Nephron progenitor cell (in vitro differentiated cells): ENCODE data around the gene KCNMA1.

Experiments used
- DNase-seq: peaks from one replicate; pipeline ENCODE4 v3.0.0; 2021
- H3K27ac Mint-ChIP-seq: 2 replicates; pipeline ENCODE4 v1.8.0; 2021; ENCODE audit warnings: mild to moderate bottlenecking, moderate library complexity, mixed read lengths
- H3K27me3 Mint-ChIP-seq: 2 replicates; pipeline ENCODE4 v1.8.0; 2021; ENCODE audit warnings: mild to moderate bottlenecking, low read depth, mixed read lengths; ENCODE audit not compliant: poor library complexity
- H3K36me3 Mint-ChIP-seq: 2 replicates; pipeline ENCODE4 v1.8.0; 2021; ENCODE audit warnings: low read depth, mixed read lengths
- H3K4me1 Mint-ChIP-seq: 2 replicates; pipeline ENCODE4 v1.8.0; 2021; ENCODE audit warnings: mixed read lengths
- H3K4me3 Mint-ChIP-seq: 2 replicates; pipeline ENCODE4 v1.8.0; 2021; ENCODE audit warnings: mild to moderate bottlenecking, moderate library complexity, mixed read lengths
- H3K9me3 Mint-ChIP-seq: 2 replicates; pipeline ENCODE4 v1.8.0; 2021; ENCODE audit warnings: mild to moderate bottlenecking, moderate library complexity, mixed read lengths
- TF ChIP-seq, protein P1 (sequence below): fragments of 200-600 bp; sonication (generic); IDR thresholded peaks from 2 replicates; pipeline ENCODE4 v1.5.0; 2021; ENCODE audit warnings: antibody characterized with exemption

The KCNMA1 gene

GRCh38 chr10:77241350-77241725 is 396.3 kb downstream of the KCNMA1 start:
- TF ChIP-seq, protein P1, sequence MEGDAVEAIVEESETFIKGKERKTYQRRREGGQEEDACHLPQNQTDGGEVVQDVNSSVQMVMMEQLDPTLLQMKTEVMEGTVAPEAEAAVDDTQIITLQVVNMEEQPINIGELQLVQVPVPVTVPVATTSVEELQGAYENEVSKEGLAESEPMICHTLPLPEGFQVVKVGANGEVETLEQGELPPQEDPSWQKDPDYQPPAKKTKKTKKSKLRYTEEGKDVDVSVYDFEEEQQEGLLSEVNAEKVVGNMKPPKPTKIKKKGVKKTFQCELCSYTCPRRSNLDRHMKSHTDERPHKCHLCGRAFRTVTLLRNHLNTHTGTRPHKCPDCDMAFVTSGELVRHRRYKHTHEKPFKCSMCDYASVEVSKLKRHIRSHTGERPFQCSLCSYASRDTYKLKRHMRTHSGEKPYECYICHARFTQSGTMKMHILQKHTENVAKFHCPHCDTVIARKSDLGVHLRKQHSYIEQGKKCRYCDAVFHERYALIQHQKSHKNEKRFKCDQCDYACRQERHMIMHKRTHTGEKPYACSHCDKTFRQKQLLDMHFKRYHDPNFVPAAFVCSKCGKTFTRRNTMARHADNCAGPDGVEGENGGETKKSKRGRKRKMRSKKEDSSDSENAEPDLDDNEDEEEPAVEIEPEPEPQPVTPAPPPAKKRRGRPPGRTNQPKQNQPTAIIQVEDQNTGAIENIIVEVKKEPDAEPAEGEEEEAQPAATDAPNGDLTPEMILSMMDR, result no peak
- Mint-ChIP-seq H3K27ac (no peak overlapping the region), H3K27me3 (peaks cover 15% of the 10 kb centered on the region), H3K4me3 (no peak overlapping the region), H3K36me3 (no peaks in the 10 kb centered on the region), H3K4me1 (peaks cover 41% of the 10 kb centered on the region), H3K9me3 (no peaks in the 10 kb centered on the region)
- DNase-seq, result no peak

- Mint-ChIP-seq H3K9me3 (no peaks in the 10 kb centered on the region), H3K4me3 (no peak overlapping the region), H3K27me3 (peaks cover 16% of the 10 kb centered on the region), H3K4me1 (peaks cover 39% of the 10 kb centered on the region), H3K36me3 (no peaks in the 10 kb centered on the region), H3K27ac (no peak overlapping the region)
- TF ChIP-seq, protein P1, result no peak
- no peak for DNase-seq
These were observed 396.8 kb downstream of the KCNMA1 start for GRCh38 chr10:77240706-77241349.

DNA sequence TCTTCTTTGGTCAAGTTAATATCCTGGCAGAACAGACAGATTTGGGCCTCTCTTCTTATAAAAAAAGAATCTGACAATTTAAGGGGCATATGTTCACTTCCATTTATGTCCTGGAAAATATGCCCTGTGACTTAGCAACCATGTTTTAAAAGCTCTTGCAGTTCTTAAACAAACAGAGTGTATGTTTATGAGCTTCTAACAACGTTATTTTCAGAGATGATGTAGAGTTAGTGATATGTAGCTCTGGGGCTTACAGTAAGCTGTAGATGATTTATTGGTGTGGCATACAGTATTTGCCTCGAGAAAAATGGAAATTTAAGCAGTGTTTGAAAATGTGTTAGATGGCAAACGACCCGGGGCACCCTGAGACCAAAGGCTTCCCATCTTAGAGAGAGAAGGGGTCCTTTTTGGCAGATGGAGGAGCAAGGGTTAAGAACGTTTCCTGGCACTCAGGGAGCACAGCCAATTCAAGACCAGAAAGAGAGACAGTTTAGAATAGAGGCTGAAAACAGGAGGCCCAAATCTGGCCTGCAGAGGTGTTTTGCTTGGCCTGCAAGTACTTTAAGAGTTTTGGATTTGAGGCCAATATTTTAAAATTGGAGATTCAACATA is 397.5 kb downstream of the KCNMA1 start:
- TF ChIP-seq, protein P1, result no peak
- Mint-ChIP-seq H3K27ac (no peak overlapping the region), H3K4me3 (no peak overlapping the region), H3K36me3 (no peaks in the 10 kb centered on the region), H3K27me3 (peaks cover 14% of the 10 kb centered on the region), H3K4me1 (peaks cover 32% of the 10 kb centered on the region), H3K9me3 (peaks cover 2% of the 10 kb centered on the region)
- no peak for DNase-seq

GRCh38 chr10:77237120-77237519 is 400.5 kb downstream of the KCNMA1 start:
- Mint-ChIP-seq H3K27me3 (peaks cover 17% of the 10 kb centered on the region), H3K9me3 (peaks cover 9% of the 10 kb centered on the region), H3K27ac (no peak overlapping the region), H3K4me3 (no peak overlapping the region), H3K36me3 (no peaks in the 10 kb centered on the region), H3K4me1 (peaks cover 4% of the 10 kb centered on the region)
- no peak for DNase-seq
- TF ChIP-seq, protein P1, result no peak

- Mint-ChIP-seq H3K36me3 (no peaks in the 10 kb centered on the region), H3K27ac (no peak overlapping the region), H3K4me1 (no peaks in the 10 kb centered on the region), H3K27me3 (peaks cover 20% of the 10 kb centered on the region), H3K4me3 (no peak overlapping the region), H3K9me3 (peaks cover 9% of the 10 kb centered on the region)
- DNase-seq, result no peak
- TF ChIP-seq, protein P1, result no peak
These were observed 400.9 kb downstream of the KCNMA1 start for GRCh38 chr10:77236700-77237099.

DNA sequence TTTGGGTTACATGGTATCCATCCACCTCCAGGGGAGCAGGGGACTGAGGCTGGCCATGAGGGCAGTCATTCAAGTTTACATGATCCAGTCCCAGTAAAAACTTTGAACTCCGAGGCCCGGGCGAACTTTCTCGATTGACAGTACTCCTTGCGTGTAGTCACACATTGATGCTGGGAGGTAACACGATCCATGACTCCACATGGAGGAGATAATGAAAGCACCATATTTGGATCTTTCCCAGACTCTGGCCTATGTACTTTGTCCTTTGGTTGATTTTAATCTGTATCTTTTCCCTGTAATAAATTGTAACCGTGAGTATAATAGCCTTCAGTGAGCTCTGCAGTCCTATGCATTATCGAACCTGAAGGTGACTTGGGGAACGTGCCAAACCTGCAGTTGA is 401.6 kb downstream of the KCNMA1 start:
- Mint-ChIP-seq H3K27ac (no peak overlapping the region), H3K9me3 (peaks cover 9% of the 10 kb centered on the region), H3K4me3 (no peak overlapping the region), H3K36me3 (no peaks in the 10 kb centered on the region), H3K4me1 (no peaks in the 10 kb centered on the region), H3K27me3 (peaks cover 25% of the 10 kb centered on the region)
- TF ChIP-seq, protein P1, result no peak
- no peak for DNase-seq
